ENCODE measurements around the gene CYTH3. TPM values are rescaled to one million over a fixed set of nuclear protein-coding genes. Genes with fewer than 3 reads are reported as not detected.

CYTH3 gene
- total and polyA plus RNA-seq, 2 donors (not counting 3 experiments of a cell fraction or from before 2014, with no cell fraction given), result 8.6 to 11.2 TPM

DNA sequence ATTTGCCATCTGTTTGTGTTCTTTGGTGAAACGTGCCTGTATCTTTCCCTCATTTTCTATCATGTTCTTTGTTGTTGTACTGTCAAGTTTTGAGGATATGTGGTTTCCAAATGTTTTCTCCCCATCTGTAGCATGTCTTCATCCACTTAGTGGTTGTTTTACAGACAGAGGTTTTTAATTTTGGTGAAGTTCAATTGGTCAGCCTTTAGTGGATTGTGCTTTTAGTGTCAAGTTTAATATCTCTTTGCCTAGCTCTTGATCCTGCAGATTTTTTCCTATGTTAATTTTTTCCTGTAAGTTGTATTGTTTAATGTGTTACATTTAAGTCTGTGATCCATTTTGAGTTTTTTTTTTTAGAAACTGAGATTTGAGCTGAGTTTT is 145.3 kb downstream of the CYTH3 start:
- POLR2A ChIA-PET, result no interaction called here
- CTCF ChIA-PET, result interaction anchor here (1.1 kb wide), 1 partner anchor 10 kb away, joined by 3 read pairs; no protein-coding TSS in a partner anchor
- H3K4me1 ChIP-seq (ENCODE audit: control insufficient read depth, extremely low read depth, insufficient read depth, low read length), result no peaks in the 10 kb centered on the region

DNA sequence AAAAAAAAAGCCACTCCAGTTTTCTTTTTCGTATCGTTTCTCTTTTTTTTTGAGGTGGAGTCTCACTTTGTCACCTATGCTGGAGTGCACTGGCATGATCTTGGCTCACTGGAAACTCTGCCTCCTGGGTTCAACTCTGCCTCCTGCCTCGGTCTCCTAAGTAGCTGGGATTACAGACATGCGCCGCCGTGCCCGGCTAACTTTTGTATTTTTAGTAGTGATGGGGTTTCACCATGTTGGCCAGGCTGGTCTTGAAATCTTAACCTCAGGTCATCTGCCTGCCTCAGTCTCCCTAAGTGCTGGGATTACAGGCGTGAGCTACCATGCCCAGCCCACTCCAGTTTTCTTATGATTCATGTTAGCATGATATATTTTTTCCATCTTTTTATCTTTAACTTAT is 148.6 kb downstream of the CYTH3 start:
- dilution Hi-C loops (cut with MboI; ENCODE audit: extremely low pct_ligation_motif_present, low sequenced_read_pairs), result no loop called here
- Histone ChIP-seq H3K9me1 (replicated peaks; ENCODE audit: control insufficient read depth, extremely low read depth, insufficient read depth, low read length) (no peaks in the 10 kb centered on the region), H3K36me3 (ENCODE audit: control insufficient read depth in 2 of 2, extremely low read depth in 1 of 2, insufficient read depth in 2 of 2, low read length in 2 of 2) (peaks cover 3 to 18% of the 10 kb centered on the region in 2 experiments), H3K27ac (ENCODE audit: insufficient read depth, low read depth, low read length) (no peak overlapping the region), H3K4me2 (ENCODE audit: insufficient read depth, low read length) (no peak overlapping the region), H3K9ac (replicated peaks; ENCODE audit: extremely low read depth, insufficient read depth, low read length) (no peak overlapping the region), H3K4me1 (ENCODE audit: control insufficient read depth, extremely low read depth, insufficient read depth, low read length) (no peaks in the 10 kb centered on the region), H4K20me1 (replicated peaks; ENCODE audit: control insufficient read depth, extremely low read depth, insufficient read depth, low read length) (no peaks in the 10 kb centered on the region), H3K27me3 (ENCODE audit: control insufficient read depth in 2 of 2, insufficient read depth in 2 of 2, low read length in 2 of 2) (no peaks in the 10 kb centered on the region), H3K9me3 (replicated peaks; ENCODE audit: control insufficient read depth, insufficient read depth, low read length) (no peaks in the 10 kb centered on the region), H3K4me3 (replicated peaks in 1 of 3; ENCODE audit: insufficient read depth in 1 of 3, low read depth in 1 of 3, low read length in 3 of 3) (no peak overlapping the region), H2AFZ (ENCODE audit: low read depth, low read length) (no peak overlapping the region), H3K79me2 (ENCODE audit: control insufficient read depth, insufficient read depth, low read length) (peaks cover 22% of the 10 kb centered on the region)
- DNase-seq (ENCODE audit: low read depth, low spot score) (no peak), FAIRE-seq (no peak)
- ChIA-PET CTCF (no interaction called here), POLR2A (no interaction called here)
- BruUV-seq (replicated peaks), result no TSS peak
- intact Hi-C loops (cut with micrococcal nuclease), result no loop called here
- no peak for TF ChIP-seq POLR2AphosphoS5 (IDR thresholded peaks at IDR 0.05; ENCODE audit: insufficient read depth, low read depth, low read length)

More for the DNA sequence above, 145.3 kb downstream of the CYTH3 start:
- Histone ChIP-seq H4K20me1 (replicated peaks; ENCODE audit: control insufficient read depth, extremely low read depth, insufficient read depth, low read length) (no peaks in the 10 kb centered on the region), H3K79me2 (ENCODE audit: control insufficient read depth, insufficient read depth, low read length) (peaks cover 17% of the 10 kb centered on the region), H3K4me3 (replicated peaks in 1 of 3; ENCODE audit: insufficient read depth in 1 of 3, low read depth in 1 of 3, low read length in 3 of 3) (no peak overlapping the region), H3K9me1 (replicated peaks; ENCODE audit: control insufficient read depth, extremely low read depth, insufficient read depth, low read length) (no peaks in the 10 kb centered on the region), H3K27ac (ENCODE audit: insufficient read depth, low read depth, low read length) (no peak overlapping the region), H3K27me3 (ENCODE audit: control insufficient read depth in 2 of 2, insufficient read depth in 2 of 2, low read length in 2 of 2) (no peaks in the 10 kb centered on the region), H3K36me3 (ENCODE audit: control insufficient read depth in 2 of 2, extremely low read depth in 1 of 2, insufficient read depth in 2 of 2, low read length in 2 of 2) (peaks cover under 1 to 13% of the 10 kb centered on the region in 2 experiments), H3K9ac (replicated peaks; ENCODE audit: extremely low read depth, insufficient read depth, low read length) (no peak overlapping the region), H3K9me3 (replicated peaks; ENCODE audit: control insufficient read depth, insufficient read depth, low read length) (no peaks in the 10 kb centered on the region), H3K4me2 (ENCODE audit: insufficient read depth, low read length) (no peak overlapping the region), H2AFZ (ENCODE audit: low read depth, low read length) (no peak overlapping the region)
- no peak for DNase-seq (ENCODE audit: low read depth, low spot score)
- intact Hi-C loops (cut with micrococcal nuclease), result no loop called here
- peak; percentile 21 for FAIRE-seq
- TF ChIP-seq MYC (IDR thresholded peaks at IDR 0.05; ENCODE audit: low read depth, low read length), result no peak
- no peak for TF ChIP-seq GATA2 (IDR thresholded peaks at IDR 0.05; ENCODE audit: insufficient read depth, insufficient read length, low read depth, low read length)
- no peak for TF ChIP-seq JUN (IDR thresholded peaks at IDR 0.05; ENCODE audit: borderline replicate concordance, insufficient read depth, insufficient read length, low read depth)
- no peak for TF ChIP-seq EZH2 (IDR thresholded peaks at IDR 0.05; ENCODE audit: borderline replicate concordance, low read depth, low read length, severe bottlenecking)
- no peak for TF ChIP-seq FOS (IDR thresholded peaks at IDR 0.05; ENCODE audit: borderline replicate concordance, insufficient read depth, low read length)
- dilution Hi-C loops (cut with MboI; ENCODE audit: extremely low pct_ligation_motif_present, low sequenced_read_pairs), result no loop called here
- no TSS peak for BruUV-seq (replicated peaks)

Data from endothelial cell of umbilical vein (primary cell).